Measurements from ENCODE around the gene NOTCH3. TPM values are rescaled to one million over a fixed set of nuclear protein-coding genes. Genes with fewer than 3 reads are reported as not detected.

Gene NOTCH3
- total RNA-seq, 1 experiment from 2014 or later: 164 TPM

GRCh38 chr19:15225760-15226159 is 25.0 kb upstream of the NOTCH3 start:
- no peak overlapping the region for H3K4ac ChIP-seq (ENCODE audit: low read depth, low read length)
- H2BK15ac ChIP-seq (ENCODE audit: low read depth, low read length): no peak overlapping the region
- DNase-seq: no peak
- no peak overlapping the region for H3K14ac ChIP-seq (ENCODE audit: insufficient read depth, low read length)
- H3T11ph ChIP-seq (ENCODE audit: low read length): no peak overlapping the region
- no peak overlapping the region for H2BK12ac ChIP-seq (ENCODE audit: insufficient read length, low read depth, low read length)
- H3K23ac ChIP-seq (ENCODE audit: insufficient read length, low read depth, low read length): no peak overlapping the region
- no peak overlapping the region for H2BK5ac ChIP-seq (ENCODE audit: insufficient read length, low read length)
- H4K91ac ChIP-seq (ENCODE audit: insufficient read length, low read depth, low read length): no peak overlapping the region
- no peak overlapping the region for H3K18ac ChIP-seq (ENCODE audit: insufficient read length, low read depth, low read length)
- Mint-ChIP-seq H3K27ac (no peak overlapping the region), H3K36me3 (ENCODE audit: insufficient read depth in 1 of 3, low read depth in 3 of 3) (peaks cover 3 to 17% (median 8%) of the 10 kb centered on the region in 3 experiments; a peak in 5 of 7 replicates), H3K4me1 (peaks cover 12% of the 10 kb centered on the region in 2 experiments), H3K27me3 (ENCODE audit: low read depth) (peaks cover 5% of the 10 kb centered on the region), H3K4me3 (no peak overlapping the region), H3K9me3 (no peaks in the 10 kb centered on the region)
- H3K27me3 ChIP-seq (ENCODE audit: insufficient read depth, low read length): no peaks in the 10 kb centered on the region
- H3K79me2 ChIP-seq (ENCODE audit: insufficient read depth, low read length): no peaks in the 10 kb centered on the region
- H2BK20ac ChIP-seq (ENCODE audit: low read depth, low read length, poor library complexity, severe bottlenecking): no peak overlapping the region
- H2AFZ ChIP-seq (ENCODE audit: low read length): no peak overlapping the region
- no peaks in the 10 kb centered on the region for H3K79me1 ChIP-seq (ENCODE audit: insufficient read depth, low read depth, low read length, poor library complexity, severe bottlenecking)
- H3K9me3 ChIP-seq (ENCODE audit: control insufficient read depth, low read depth, low read length): no peaks in the 10 kb centered on the region
- no peak overlapping the region for H2BK120ac ChIP-seq (ENCODE audit: low read depth, low read length, poor library complexity, severe bottlenecking)
- H3K27ac ChIP-seq (ENCODE audit: insufficient read length, low read depth, low read length): no peak overlapping the region
- H4K8ac ChIP-seq (replicated peaks; ENCODE audit: insufficient read length, low read depth, low read length): no peak overlapping the region
- H3K23me2 ChIP-seq (ENCODE audit: insufficient read length, low read depth, low read length, poor library complexity, severe bottlenecking): peaks cover 14% of the 10 kb centered on the region
- TF ChIP-seq, protein P1, sequence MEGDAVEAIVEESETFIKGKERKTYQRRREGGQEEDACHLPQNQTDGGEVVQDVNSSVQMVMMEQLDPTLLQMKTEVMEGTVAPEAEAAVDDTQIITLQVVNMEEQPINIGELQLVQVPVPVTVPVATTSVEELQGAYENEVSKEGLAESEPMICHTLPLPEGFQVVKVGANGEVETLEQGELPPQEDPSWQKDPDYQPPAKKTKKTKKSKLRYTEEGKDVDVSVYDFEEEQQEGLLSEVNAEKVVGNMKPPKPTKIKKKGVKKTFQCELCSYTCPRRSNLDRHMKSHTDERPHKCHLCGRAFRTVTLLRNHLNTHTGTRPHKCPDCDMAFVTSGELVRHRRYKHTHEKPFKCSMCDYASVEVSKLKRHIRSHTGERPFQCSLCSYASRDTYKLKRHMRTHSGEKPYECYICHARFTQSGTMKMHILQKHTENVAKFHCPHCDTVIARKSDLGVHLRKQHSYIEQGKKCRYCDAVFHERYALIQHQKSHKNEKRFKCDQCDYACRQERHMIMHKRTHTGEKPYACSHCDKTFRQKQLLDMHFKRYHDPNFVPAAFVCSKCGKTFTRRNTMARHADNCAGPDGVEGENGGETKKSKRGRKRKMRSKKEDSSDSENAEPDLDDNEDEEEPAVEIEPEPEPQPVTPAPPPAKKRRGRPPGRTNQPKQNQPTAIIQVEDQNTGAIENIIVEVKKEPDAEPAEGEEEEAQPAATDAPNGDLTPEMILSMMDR (conservative IDR thresholded peaks at IDR 0.05): no peak
- H3K56ac ChIP-seq (ENCODE audit: insufficient read length, low read depth, low read length): no peak overlapping the region
- no CpG with 5 or more reads among the region's 7 CpGs for WGBS (ENCODE audit: extremely low coverage, insufficient read length, low lambda C conversion rate)
- H3K4me1 ChIP-seq (ENCODE audit: insufficient read depth, low read length): no peaks in the 10 kb centered on the region
- H4K20me1 ChIP-seq (ENCODE audit: control insufficient read depth, insufficient read depth, insufficient read length): no peaks in the 10 kb centered on the region
- no peak overlapping the region for H3K9ac ChIP-seq (ENCODE audit: extremely low read depth, insufficient read length, low read length)
- H2AK5ac ChIP-seq (ENCODE audit: insufficient read length, low read length): no peak overlapping the region
- H3K4me2 ChIP-seq (ENCODE audit: insufficient read depth, insufficient read length, low read length): no peak overlapping the region
- H4K5ac ChIP-seq (ENCODE audit: insufficient read length, low read depth, low read length): no peak overlapping the region

All from H9 (cell line).